OCI-LY7 (cell line): ENCODE measurements around the gene TMEM239.

ENCODE experiments used
- EZH2phosphoT487 ChIP-seq: fragments of 200-600 bp; sonication (generic); IDR thresholded peaks from 2 replicates; pipeline ENCODE4 v1.6.1; 2018; ENCODE audit warnings: low read depth, borderline replicate concordance, mild to moderate bottlenecking, mixed run types, antibody characterized with exemption, low read length, moderate library complexity, mixed read lengths
- TF ChIP-seq, protein P1 (sequence below): fragments of 200-600 bp; sonication (generic); conservative IDR thresholded peaks from 2 replicates; pipeline ENCODE4 v1.5.1; 2014; ENCODE audit warnings: mild to moderate bottlenecking, antibody characterized with exemption, low read length, moderate library complexity, mixed read lengths

DNA sequence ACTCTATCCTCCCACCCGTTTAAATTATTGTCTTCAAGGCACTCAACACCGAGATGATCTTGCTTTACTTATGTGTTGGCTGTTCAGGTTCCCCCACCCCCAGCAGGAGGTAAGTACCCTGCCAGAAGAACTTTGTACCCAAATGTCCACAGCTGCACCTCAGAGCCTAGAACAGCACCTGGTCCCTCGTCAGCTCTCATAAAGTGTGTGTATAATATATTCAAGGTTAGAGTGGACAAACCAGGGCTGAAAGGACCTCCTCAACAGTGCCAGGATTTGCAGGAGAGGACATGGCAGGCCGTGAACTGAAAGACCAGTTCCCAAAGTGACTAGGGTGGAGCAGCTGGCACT, 9.8 kb upstream of the TMEM239 start:
- TF ChIP-seq, protein P1, sequence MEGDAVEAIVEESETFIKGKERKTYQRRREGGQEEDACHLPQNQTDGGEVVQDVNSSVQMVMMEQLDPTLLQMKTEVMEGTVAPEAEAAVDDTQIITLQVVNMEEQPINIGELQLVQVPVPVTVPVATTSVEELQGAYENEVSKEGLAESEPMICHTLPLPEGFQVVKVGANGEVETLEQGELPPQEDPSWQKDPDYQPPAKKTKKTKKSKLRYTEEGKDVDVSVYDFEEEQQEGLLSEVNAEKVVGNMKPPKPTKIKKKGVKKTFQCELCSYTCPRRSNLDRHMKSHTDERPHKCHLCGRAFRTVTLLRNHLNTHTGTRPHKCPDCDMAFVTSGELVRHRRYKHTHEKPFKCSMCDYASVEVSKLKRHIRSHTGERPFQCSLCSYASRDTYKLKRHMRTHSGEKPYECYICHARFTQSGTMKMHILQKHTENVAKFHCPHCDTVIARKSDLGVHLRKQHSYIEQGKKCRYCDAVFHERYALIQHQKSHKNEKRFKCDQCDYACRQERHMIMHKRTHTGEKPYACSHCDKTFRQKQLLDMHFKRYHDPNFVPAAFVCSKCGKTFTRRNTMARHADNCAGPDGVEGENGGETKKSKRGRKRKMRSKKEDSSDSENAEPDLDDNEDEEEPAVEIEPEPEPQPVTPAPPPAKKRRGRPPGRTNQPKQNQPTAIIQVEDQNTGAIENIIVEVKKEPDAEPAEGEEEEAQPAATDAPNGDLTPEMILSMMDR: no peak
- no peak for TF ChIP-seq EZH2phosphoT487
